GM23338 (cell line): ENCODE results near the gene RAD1. TPM values are rescaled to one million over a fixed set of nuclear protein-coding genes. Genes with fewer than 3 reads are reported as not detected.

Experiments
- ATAC-seq: fragments of 200-7000 bp; cut with Tn5 transposase; 3 replicates; pipeline ENCODE4 v1.9.1; 2020
- DNase-seq: peaks from one replicate; pipeline ENCODE4 v3.0.0-alpha.2; 2015; ENCODE audit warnings: low spot score
- H2AFZ ChIP-seq: fragments of 200-600 bp; sonication (generic); 2 replicates; pipeline ENCODE4 v1.8.0; 2016; ENCODE audit warnings: antibody characterized with exemption, mild to moderate bottlenecking, moderate library complexity
- H3F3A ChIP-seq: fragments of 200-600 bp; sonication (generic); replicated peaks from 2 replicates; pipeline ENCODE4 v1.8.0; 2017; ENCODE audit warnings: antibody characterized with exemption, mixed run types, low read depth
- H3K27ac ChIP-seq: fragments of 200-600 bp; sonication (generic); 2 replicates; pipeline ENCODE4 v1.6.1; 2016; ENCODE audit warnings: low read depth
- H3K27me3 ChIP-seq: fragments of 200-600 bp; sonication (generic); 2 replicates; pipeline ENCODE4 v1.8.0; 2016; ENCODE audit warnings: mild to moderate bottlenecking, mixed run types, moderate library complexity; ENCODE audit not compliant: insufficient read depth
- H3K36me3 ChIP-seq: fragments of 200-600 bp; sonication (generic); 2 replicates; pipeline ENCODE4 v1.8.0; 2016; ENCODE audit warnings: mild to moderate bottlenecking; ENCODE audit not compliant: insufficient read depth
- H3K4me1 ChIP-seq: fragments of 200-600 bp; sonication (generic); 2 replicates; pipeline ENCODE4 v1.8.0; 2016; ENCODE audit warnings: mild to moderate bottlenecking, moderate library complexity; ENCODE audit not compliant: insufficient read depth
- H3K4me2 ChIP-seq: fragments of 200-600 bp; sonication (generic); 2 replicates; pipeline ENCODE4 v1.7.1; 2017; ENCODE audit warnings: mixed run types
- H3K4me3 ChIP-seq: fragments of 200-600 bp; sonication (generic); 2 replicates; pipeline ENCODE4 v1.6.1; 2016; ENCODE audit warnings: mixed run types
- H3K79me2 ChIP-seq: fragments of 200-600 bp; sonication (generic); replicated peaks from 2 replicates; pipeline ENCODE4 v1.8.0; 2017; ENCODE audit warnings: mild to moderate bottlenecking; ENCODE audit not compliant: insufficient read depth
- H3K9me2 ChIP-seq: fragments of 200-600 bp; sonication (generic); 2 replicates; pipeline ENCODE4 v1.8.0; 2017; ENCODE audit not compliant: insufficient read depth
- H4K20me1 ChIP-seq: fragments of 200-600 bp; sonication (generic); replicated peaks from 2 replicates; pipeline ENCODE4 v1.8.0; 2017; ENCODE audit warnings: mild to moderate bottlenecking; ENCODE audit not compliant: insufficient read depth
- H3K27ac Mint-ChIP-seq: 2 replicates; pipeline ENCODE4 v1.8.0; 2020; ENCODE audit warnings: inconsistent platforms, mild to moderate bottlenecking, moderate library complexity, mixed read lengths
- H3K27me3 Mint-ChIP-seq: 3 replicates; pipeline ENCODE4 v1.8.0; 2022; ENCODE audit warnings: low read depth, mild to moderate bottlenecking, moderate library complexity, mixed read lengths, inconsistent platforms; ENCODE audit not compliant: insufficient read depth, poor library complexity
- H3K36me3 Mint-ChIP-seq: 3 replicates; pipeline ENCODE4 v1.8.0; 2021; ENCODE audit warnings: low read depth, mild to moderate bottlenecking, inconsistent platforms, moderate library complexity, mixed read lengths
- H3K4me1 Mint-ChIP-seq: 3 replicates; pipeline ENCODE4 v1.8.0; 2020; ENCODE audit warnings: mild to moderate bottlenecking, inconsistent platforms, mixed read lengths
- H3K4me3 Mint-ChIP-seq: 3 replicates; pipeline ENCODE4 v1.8.0; 2021; ENCODE audit warnings: moderate library complexity, mild to moderate bottlenecking, inconsistent platforms, mixed read lengths
- H3K9me3 Mint-ChIP-seq: 3 replicates; pipeline ENCODE4 v1.8.0; 2020; ENCODE audit warnings: moderate library complexity, mild to moderate bottlenecking, inconsistent platforms, mixed read lengths
- CTCF ChIP-seq, 2 experiments: fragments of 200-600 bp in 1 of 2; sonication (generic) in 1 of 2; conservative IDR thresholded peaks; 2 replicates each; pipeline versions ENCODE4 v1.5.1 to v1.6.1; 2016 to 2017; ENCODE audit warnings: antibody characterized with exemption in 2 of 2, low read depth in 2 of 2, mild to moderate bottlenecking in 2 of 2, moderate library complexity in 1 of 2
- ETS1 ChIP-seq: IDR thresholded peaks from 2 replicates; pipeline ENCODE4 v1.6.1; 2016; ENCODE audit warnings: antibody characterized with exemption
- EZH2 ChIP-seq: fragments of 200-600 bp; sonication (generic); IDR thresholded peaks from one replicate; pipeline ENCODE4 v1.8.0; 2017; ENCODE audit warnings: antibody characterized with exemption, mild to moderate bottlenecking, low read depth; ENCODE audit not compliant: unreplicated experiment
- EZH2phosphoT487 ChIP-seq: fragments of 200-600 bp; sonication (generic); IDR thresholded peaks from one replicate; pipeline ENCODE4 v1.8.1; 2018; ENCODE audit warnings: antibody characterized with exemption; ENCODE audit not compliant: unreplicated experiment
- NANOG ChIP-seq: IDR thresholded peaks from 2 replicates; pipeline ENCODE4 v1.6.1; 2016; ENCODE audit warnings: antibody characterized with exemption, borderline replicate concordance
- POLR2AphosphoS5 ChIP-seq: IDR thresholded peaks from 2 replicates; pipeline ENCODE4 v1.6.1; 2016; ENCODE audit warnings: antibody characterized with exemption, low read depth
- ZNF114 ChIP-seq: fragments of 250-450 bp; sonication (Bioruptor Pico); IDR thresholded peaks from 2 replicates; pipeline ENCODE4 v1.5.0; 2020; ENCODE audit warnings: mild to moderate bottlenecking, moderate library complexity
- ZNF331 ChIP-seq: fragments of 250-450 bp; sonication (Bioruptor Pico); IDR thresholded peaks from 2 replicates; pipeline ENCODE4 v1.5.0; 2020; ENCODE audit warnings: low read depth, mild to moderate bottlenecking, moderate library complexity
- ZNF462 ChIP-seq: fragments of 250-450 bp; sonication (Bioruptor Pico); IDR thresholded peaks from 2 replicates; pipeline ENCODE4 v1.5.0; 2020; ENCODE audit warnings: mild to moderate bottlenecking, moderate library complexity
- polyA plus RNA-seq: library from polyadenylated mRNA; unstranded; fragments of >200 nt; fragmentation: Nextera tagmentation; extraction: Ambion mirVana; gene quantifications from 2 replicates; pipeline ENCODE4 v1.2.1, GENCODE V29; 2016
- total RNA-seq: library from RNA; depleted of rRNA; stranded (reverse); fragments of >200 nt; shearing (Covaris generic); gene quantifications from 2 replicates; pipeline ENCODE4 v1.2.3, GENCODE V29; 2014

The RAD1 gene
- total and polyA plus RNA-seq, 2 experiments from 2014 or later, result 39.3 to 40.9 TPM

GRCh38 chr5:34894716-34895115 is 20.6 kb downstream of the RAD1 start (continued):
- TF ChIP-seq ZNF462 (CRISPR knock-in tag) (no peak), NANOG (no peak), ZNF114 (CRISPR knock-in tag) (no peak), ETS1 (no peak), POLR2AphosphoS5 (no peak), EZH2 (no peak), CTCF (conservative IDR thresholded peaks at IDR 0.05; ENCODE audit: low read depth in 2 of 2) (no peak)

- Histone ChIP-seq H4K20me1 (no peaks in the 10 kb centered on the region), H3K27me3 (no peaks in the 10 kb centered on the region), H3K4me3 (no peak overlapping the region), H3K4me1 (0 out of 2 replicates have a peak, but pooled peaks cover 4% of the 10 kb centered on the region), H3K27ac (no peak overlapping the region), H3K79me2 (no peaks in the 10 kb centered on the region), H3K4me2 (no peak overlapping the region), H3K36me3 (no peaks in the 10 kb centered on the region), H2AFZ (no peak overlapping the region), H3K9me2 (no peaks in the 10 kb centered on the region), H3F3A (no peaks in the 10 kb centered on the region)
- Mint-ChIP-seq H3K4me3 (no peak overlapping the region), H3K27me3 (no peaks in the 10 kb centered on the region), H3K4me1 (peaks cover 6% of the 10 kb centered on the region), H3K36me3 (no peaks in the 10 kb centered on the region), H3K9me3 (no peaks in the 10 kb centered on the region), H3K27ac (no peak overlapping the region)
- DNase-seq (no peak), ATAC-seq (no peak)
- no peak for TF ChIP-seq EZH2phosphoT487
- TF ChIP-seq EZH2, result no peak
- no peak for TF ChIP-seq CTCF (conservative IDR thresholded peaks at IDR 0.05; ENCODE audit: low read depth in 2 of 2)
- no peak for TF ChIP-seq ZNF331 (CRISPR knock-in tag)
- TF ChIP-seq ETS1, result no peak
These were observed 22.9 kb downstream of the RAD1 start for GRCh38 chr5:34892414-34892813.
